ENCODE data around the gene INSYN1. TPM values are rescaled to one million over a fixed set of nuclear protein-coding genes. Genes with fewer than 3 reads are reported as not detected.
"Not testable (repeated sequence)": the region's sequence is repeated elsewhere in the genome, so short reads cannot be mapped to it uniquely, and the experiment has no call there.

INSYN1 gene
- total RNA-seq, 1 donor from 2014 or later = 4.8 TPM

- no peak for DNase-seq (ENCODE audit: low spot score)
- Mint-ChIP-seq H3K36me3 (ENCODE audit: low read depth, unreplicated experiment) (no peaks in the 10 kb centered on the region), H3K9me3 (ENCODE audit: unreplicated experiment) (no peaks in the 10 kb centered on the region), H3K4me3 (ENCODE audit: unreplicated experiment) (no peak overlapping the region), H3K27ac (ENCODE audit: unreplicated experiment) (no peak overlapping the region), H3K27me3 (ENCODE audit: unreplicated experiment) (peaks cover 12% of the 10 kb centered on the region), H3K4me1 (ENCODE audit: unreplicated experiment) (peaks cover 43% of the 10 kb centered on the region)
- no peak for TF ChIP-seq CTCF (IDR thresholded peaks at IDR 0.05; ENCODE audit: unreplicated experiment)
Observed at GRCh38 chr15:73797366-73798158, 44.4 kb upstream of the INSYN1 start.

- TF ChIP-seq CTCF (IDR thresholded peaks at IDR 0.05; ENCODE audit: unreplicated experiment) = no peak
- DNase-seq (ENCODE audit: low spot score) = no peak
- H3K27ac Mint-ChIP-seq (ENCODE audit: unreplicated experiment) = no peak overlapping the region
- H3K4me3 Mint-ChIP-seq (ENCODE audit: unreplicated experiment) = no peak overlapping the region
- no peaks in the 10 kb centered on the region for H3K9me3 Mint-ChIP-seq (ENCODE audit: unreplicated experiment)
- peaks cover 41% of the 10 kb centered on the region for H3K4me1 Mint-ChIP-seq (ENCODE audit: unreplicated experiment)
- no peaks in the 10 kb centered on the region for H3K36me3 Mint-ChIP-seq (ENCODE audit: low read depth, unreplicated experiment)
- H3K27me3 Mint-ChIP-seq (ENCODE audit: unreplicated experiment) = peaks cover 12% of the 10 kb centered on the region
Observed at GRCh38 chr15:73796331-73796831, 43.2 kb upstream of the INSYN1 start.

- no peak overlapping the region for H3K27ac Mint-ChIP-seq (ENCODE audit: unreplicated experiment)
- no peak for TF ChIP-seq CTCF (IDR thresholded peaks at IDR 0.05; ENCODE audit: unreplicated experiment)
- peaks cover 29% of the 10 kb centered on the region for H3K4me1 Mint-ChIP-seq (ENCODE audit: unreplicated experiment)
- no peak for DNase-seq (ENCODE audit: low spot score)
- H3K36me3 Mint-ChIP-seq (ENCODE audit: low read depth, unreplicated experiment) = no peaks in the 10 kb centered on the region
- peaks cover 13% of the 10 kb centered on the region for H3K27me3 Mint-ChIP-seq (ENCODE audit: unreplicated experiment)
- no peak overlapping the region for H3K4me3 Mint-ChIP-seq (ENCODE audit: unreplicated experiment)
- no peaks in the 10 kb centered on the region for H3K9me3 Mint-ChIP-seq (ENCODE audit: unreplicated experiment)
Observed at GRCh38 chr15:73794443-73795133, 41.4 kb upstream of the INSYN1 start.

GRCh38 chr15:73792899-73793541 lies 39.9 kb upstream of the INSYN1 start:
- H3K4me1 Mint-ChIP-seq (ENCODE audit: unreplicated experiment) = peaks cover 24% of the 10 kb centered on the region
- DNase-seq (ENCODE audit: low spot score); H3K9me3 Mint-ChIP-seq (ENCODE audit: unreplicated experiment); H3K27me3 Mint-ChIP-seq (ENCODE audit: unreplicated experiment); H3K4me3 Mint-ChIP-seq (ENCODE audit: unreplicated experiment); H3K36me3 Mint-ChIP-seq (ENCODE audit: low read depth, unreplicated experiment); H3K27ac Mint-ChIP-seq (ENCODE audit: unreplicated experiment): not testable (repeated sequence)

GRCh38 chr15:73792415-73792814 lies 39.3 kb upstream of the INSYN1 start:
- peaks cover 9% of the 10 kb centered on the region for H3K27me3 Mint-ChIP-seq (ENCODE audit: unreplicated experiment)
- no peak for TF ChIP-seq CTCF (IDR thresholded peaks at IDR 0.05; ENCODE audit: unreplicated experiment)
- H3K27ac Mint-ChIP-seq (ENCODE audit: unreplicated experiment) = no peak overlapping the region
- H3K9me3 Mint-ChIP-seq (ENCODE audit: unreplicated experiment) = no peaks in the 10 kb centered on the region
- H3K36me3 Mint-ChIP-seq (ENCODE audit: low read depth, unreplicated experiment) = no peaks in the 10 kb centered on the region
- no peak overlapping the region for H3K4me3 Mint-ChIP-seq (ENCODE audit: unreplicated experiment)
- H3K4me1 Mint-ChIP-seq (ENCODE audit: unreplicated experiment) = peaks cover 24% of the 10 kb centered on the region
- DNase-seq (ENCODE audit: low spot score) = no peak
